SK-N-SH treated with all-trans-retinoic acid at 6 μM for 48 hours (cell line): Measurements from ENCODE around the gene MYO3B.

Experiments
- ATAC-seq: fragments of 200-7000 bp; cut with Tn5 transposase; 3 replicates; pipeline ENCODE4 v1.9.1; 2020; ENCODE audit warnings: mild to moderate bottlenecking, moderate library complexity
- ARNTL ChIP-seq: fragments of 450-650 bp; formaldehyde crosslinking; IDR thresholded peaks from 2 replicates; pipeline ENCODE4 v1.5.0; 2020; ENCODE audit warnings: low read depth, mild to moderate bottlenecking, moderate library complexity, borderline replicate concordance
- BACH2 ChIP-seq: fragments of 250-450 bp; sonication (Bioruptor Pico); IDR thresholded peaks from 2 replicates; pipeline ENCODE4 v1.9.0; 2021; ENCODE audit warnings: mild to moderate bottlenecking, borderline replicate concordance
- CSDC2 ChIP-seq: fragments of 250-450 bp; sonication (Bioruptor Pico); IDR thresholded peaks from 2 replicates; pipeline ENCODE4 v1.5.0; 2020; ENCODE audit warnings: mild to moderate bottlenecking, moderate library complexity
- ESRRG ChIP-seq: fragments of 250-450 bp; sonication (Bioruptor Pico); IDR thresholded peaks from 2 replicates; pipeline ENCODE4 v1.6.1; 2021; ENCODE audit warnings: mild to moderate bottlenecking
- GLIS3 ChIP-seq: fragments of 250-450 bp; sonication (Bioruptor Pico); IDR thresholded peaks from 2 replicates; pipeline ENCODE4 v1.5.0; 2020; ENCODE audit warnings: mild to moderate bottlenecking, moderate library complexity
- OSR1 ChIP-seq: fragments of 250-450 bp; sonication (Bioruptor Pico); IDR thresholded peaks from 2 replicates; pipeline ENCODE4 v1.8.0; 2022; ENCODE audit warnings: moderate library complexity, mild to moderate bottlenecking, inconsistent platforms
- PATZ1 ChIP-seq: fragments of 250-450 bp; sonication (Bioruptor Pico); IDR thresholded peaks from 2 replicates; pipeline ENCODE4 v1.8.0; 2020; ENCODE audit warnings: mild to moderate bottlenecking, moderate library complexity, borderline replicate concordance
- PPARA ChIP-seq: fragments of 250-450 bp; sonication (Bioruptor Pico); IDR thresholded peaks from 2 replicates; pipeline ENCODE4 v1.5.0; 2020; ENCODE audit warnings: mild to moderate bottlenecking, borderline replicate concordance
- RARB ChIP-seq: fragments of 250-450 bp; sonication (Bioruptor Pico); IDR thresholded peaks from 2 replicates; pipeline ENCODE4 v1.8.0; 2021; ENCODE audit warnings: mild to moderate bottlenecking, moderate library complexity
- SNAI2 ChIP-seq: fragments of 250-450 bp; sonication (Bioruptor Pico); IDR thresholded peaks from 2 replicates; pipeline ENCODE4 v1.5.0; 2020; ENCODE audit warnings: mild to moderate bottlenecking, moderate library complexity
- TCF4 ChIP-seq: fragments of 250-450 bp; sonication (Bioruptor Pico); IDR thresholded peaks from 2 replicates; pipeline ENCODE4 v1.8.0; 2021; ENCODE audit warnings: mild to moderate bottlenecking, moderate library complexity, borderline replicate concordance
- TOX ChIP-seq: fragments of 250-450 bp; sonication (Bioruptor Pico); IDR thresholded peaks from 2 replicates; pipeline ENCODE4 v1.8.0; 2021; ENCODE audit warnings: mild to moderate bottlenecking, moderate library complexity, borderline replicate concordance
- ZC3H10 ChIP-seq: fragments of 250-450 bp; sonication (Bioruptor Pico); IDR thresholded peaks from 2 replicates; pipeline ENCODE4 v1.5.1; 2021; ENCODE audit warnings: mild to moderate bottlenecking, moderate library complexity
- ZFP3 ChIP-seq: fragments of 250-450 bp; sonication (Bioruptor Pico); IDR thresholded peaks from 2 replicates; pipeline ENCODE4 v1.5.0; 2020; ENCODE audit warnings: mild to moderate bottlenecking, moderate library complexity
- ZFP30 ChIP-seq: fragments of 450-650 bp; formaldehyde crosslinking; IDR thresholded peaks from 2 replicates; pipeline ENCODE4 v1.5.0; 2022; ENCODE audit warnings: mild to moderate bottlenecking, moderate library complexity
- ZNF565 ChIP-seq: fragments of 450-650 bp; formaldehyde crosslinking; conservative IDR thresholded peaks from 2 replicates; pipeline ENCODE4 v1.5.0; 2020; ENCODE audit warnings: low read depth, mild to moderate bottlenecking, moderate library complexity
- ZNF70 ChIP-seq: fragments of 450-650 bp; formaldehyde crosslinking; IDR thresholded peaks from 2 replicates; pipeline ENCODE4 v1.5.0; 2020; ENCODE audit warnings: mild to moderate bottlenecking, moderate library complexity
- ZNF8 ChIP-seq: fragments of 450-650 bp; formaldehyde crosslinking; IDR thresholded peaks from 2 replicates; pipeline ENCODE4 v1.5.0; 2020; ENCODE audit warnings: mild to moderate bottlenecking, moderate library complexity
- TF ChIP-seq, protein P1 (sequence below): fragments of 250-450 bp; sonication (Bioruptor Pico); IDR thresholded peaks from 2 replicates; pipeline ENCODE4 v1.5.0; 2020; ENCODE audit warnings: mild to moderate bottlenecking, moderate library complexity
- TF ChIP-seq, protein P2 (sequence below): fragments of 250-450 bp; sonication (Bioruptor Pico); IDR thresholded peaks from 2 replicates; pipeline ENCODE4 v1.5.1; 2021; ENCODE audit warnings: mild to moderate bottlenecking, moderate library complexity

The MYO3B gene

DNA sequence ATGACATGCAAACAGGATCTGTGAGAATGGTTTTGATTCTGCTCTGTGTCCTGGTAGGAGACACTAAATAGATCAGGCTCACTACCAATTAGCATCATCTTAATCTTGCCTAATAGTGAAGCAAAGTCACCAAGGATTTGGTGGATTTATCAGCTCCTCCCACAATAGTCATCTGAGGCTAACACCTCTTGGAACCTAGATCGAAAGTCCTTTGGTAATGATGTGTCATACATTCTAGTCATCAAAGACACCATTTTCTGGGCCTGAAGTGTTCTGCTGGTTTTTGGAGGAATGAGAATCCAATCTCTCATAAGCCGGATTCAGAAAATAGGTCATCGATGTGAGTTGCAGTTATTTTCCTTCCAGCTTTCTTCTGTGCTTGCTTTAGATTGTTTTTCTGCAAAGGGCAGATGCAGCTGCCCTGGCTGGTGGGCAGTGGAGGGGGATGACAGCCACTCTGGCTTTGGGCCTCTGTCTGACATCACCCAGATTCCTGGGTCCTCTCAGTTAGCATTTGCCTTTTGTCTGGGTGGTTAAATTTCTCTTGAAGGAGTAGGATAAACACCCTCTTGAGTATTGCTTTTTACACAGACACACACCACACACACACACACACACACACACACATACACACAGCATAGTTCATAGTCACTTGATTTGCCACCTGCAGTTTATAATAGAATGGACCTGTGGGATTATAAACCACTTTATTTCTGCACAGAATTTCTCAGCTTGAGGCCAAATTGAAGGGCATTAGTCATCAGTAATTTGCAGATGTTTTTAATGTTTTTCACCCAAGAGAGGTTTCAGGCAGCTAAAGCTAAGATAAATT, at the start of gene MYO3B:
TSS of gene MYO3B (plus strand) at position 198 of the 832 bp plus-strand sequence. CDS start at position 339, 141 bp downstream.
- peak; percentile 53; the same call in 2 of the 3 replicates for ATAC-seq
- TF ChIP-seq BACH2 (CRISPR knock-in tag) (no peak), RARB (CRISPR knock-in tag) (no peak), OSR1 (CRISPR knock-in tag) (no peak), GLIS3 (CRISPR knock-in tag) (no peak)
- TF ChIP-seq, protein P1, sequence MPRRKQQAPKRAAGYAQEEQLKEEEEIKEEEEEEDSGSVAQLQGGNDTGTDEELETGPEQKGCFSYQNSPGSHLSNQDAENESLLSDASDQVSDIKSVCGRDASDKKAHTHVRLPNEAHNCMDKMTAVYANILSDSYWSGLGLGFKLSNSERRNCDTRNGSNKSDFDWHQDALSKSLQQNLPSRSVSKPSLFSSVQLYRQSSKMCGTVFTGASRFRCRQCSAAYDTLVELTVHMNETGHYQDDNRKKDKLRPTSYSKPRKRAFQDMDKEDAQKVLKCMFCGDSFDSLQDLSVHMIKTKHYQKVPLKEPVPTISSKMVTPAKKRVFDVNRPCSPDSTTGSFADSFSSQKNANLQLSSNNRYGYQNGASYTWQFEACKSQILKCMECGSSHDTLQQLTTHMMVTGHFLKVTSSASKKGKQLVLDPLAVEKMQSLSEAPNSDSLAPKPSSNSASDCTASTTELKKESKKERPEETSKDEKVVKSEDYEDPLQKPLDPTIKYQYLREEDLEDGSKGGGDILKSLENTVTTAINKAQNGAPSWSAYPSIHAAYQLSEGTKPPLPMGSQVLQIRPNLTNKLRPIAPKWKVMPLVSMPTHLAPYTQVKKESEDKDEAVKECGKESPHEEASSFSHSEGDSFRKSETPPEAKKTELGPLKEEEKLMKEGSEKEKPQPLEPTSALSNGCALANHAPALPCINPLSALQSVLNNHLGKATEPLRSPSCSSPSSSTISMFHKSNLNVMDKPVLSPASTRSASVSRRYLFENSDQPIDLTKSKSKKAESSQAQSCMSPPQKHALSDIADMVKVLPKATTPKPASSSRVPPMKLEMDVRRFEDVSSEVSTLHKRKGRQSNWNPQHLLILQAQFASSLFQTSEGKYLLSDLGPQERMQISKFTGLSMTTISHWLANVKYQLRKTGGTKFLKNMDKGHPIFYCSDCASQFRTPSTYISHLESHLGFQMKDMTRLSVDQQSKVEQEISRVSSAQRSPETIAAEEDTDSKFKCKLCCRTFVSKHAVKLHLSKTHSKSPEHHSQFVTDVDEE, result no peak

GRCh38 chr2:170139276-170139967, 38.5 kb upstream of the MYO3B start:
- ATAC-seq, result no peak

DNA sequence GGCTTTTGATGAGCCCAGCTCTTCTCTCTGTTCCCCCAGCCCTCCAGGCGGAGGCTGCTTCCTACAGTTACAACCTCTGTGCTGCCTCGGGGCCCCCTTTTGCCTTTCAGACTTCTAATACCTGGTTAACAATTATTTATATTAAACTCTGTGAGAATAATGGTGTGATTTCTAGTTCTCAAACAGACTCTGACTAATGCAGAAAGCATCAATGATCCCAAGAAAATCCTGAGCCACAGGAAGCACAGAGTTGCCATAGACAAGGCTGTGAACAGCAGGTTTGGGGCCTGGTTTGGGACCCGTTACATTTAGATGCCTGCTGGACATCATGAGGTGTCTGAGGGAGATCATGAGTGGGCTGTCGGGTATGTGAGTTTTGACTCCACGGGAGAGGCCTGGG, 37.4 kb upstream of the MYO3B start:
- no peak for ATAC-seq
- TF ChIP-seq, protein P1, result no peak
- TF ChIP-seq, protein P2, sequence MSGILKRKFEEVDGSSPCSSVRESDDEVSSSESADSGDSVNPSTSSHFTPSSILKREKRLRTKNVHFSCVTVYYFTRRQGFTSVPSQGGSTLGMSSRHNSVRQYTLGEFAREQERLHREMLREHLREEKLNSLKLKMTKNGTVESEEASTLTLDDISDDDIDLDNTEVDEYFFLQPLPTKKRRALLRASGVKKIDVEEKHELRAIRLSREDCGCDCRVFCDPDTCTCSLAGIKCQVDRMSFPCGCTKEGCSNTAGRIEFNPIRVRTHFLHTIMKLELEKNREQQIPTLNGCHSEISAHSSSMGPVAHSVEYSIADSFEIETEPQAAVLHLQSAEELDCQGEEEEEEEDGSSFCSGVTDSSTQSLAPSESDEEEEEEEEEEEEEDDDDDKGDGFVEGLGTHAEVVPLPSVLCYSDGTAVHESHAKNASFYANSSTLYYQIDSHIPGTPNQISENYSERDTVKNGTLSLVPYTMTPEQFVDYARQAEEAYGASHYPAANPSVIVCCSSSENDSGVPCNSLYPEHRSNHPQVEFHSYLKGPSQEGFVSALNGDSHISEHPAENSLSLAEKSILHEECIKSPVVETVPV (CRISPR knock-in tag), result no peak
- TF ChIP-seq ZFP3 (CRISPR knock-in tag) (no peak), PATZ1 (CRISPR knock-in tag) (no peak)

More at GRCh38 chr2:170139276-170139967, 38.5 kb upstream of the MYO3B start:
- TF ChIP-seq, protein P1, result no peak
- TF ChIP-seq TCF4 (CRISPR knock-in tag) (no peak), GLIS3 (CRISPR knock-in tag) (no peak), SNAI2 (CRISPR knock-in tag) (no peak), PPARA (CRISPR knock-in tag) (no peak), TOX (CRISPR knock-in tag) (no peak), ZNF8 (CRISPR knock-in tag) (no peak), ZNF565 (CRISPR knock-in tag) (no peak), PATZ1 (CRISPR knock-in tag) (no peak), ESRRG (CRISPR knock-in tag) (no peak), ZC3H10 (CRISPR knock-in tag) (no peak), ZFP3 (CRISPR knock-in tag) (no peak), ARNTL (CRISPR knock-in tag) (no peak), ZNF70 (CRISPR knock-in tag) (no peak), ZFP30 (CRISPR knock-in tag) (no peak), CSDC2 (no peak)
- TF ChIP-seq, protein P2 (CRISPR knock-in tag), result no peak
